HG03025 (cell line): ENCODE results near the gene PLEKHA6.

Experiments used
- ATAC-seq: cut with Tn5 transposase; IDR thresholded peaks from one replicate; pipeline ENCODE4 v1.9.1; 2021; ENCODE audit warnings: mild to moderate bottlenecking, moderate library complexity; ENCODE audit not compliant: unreplicated experiment, low FRiP score

PLEKHA6 gene

DNA sequence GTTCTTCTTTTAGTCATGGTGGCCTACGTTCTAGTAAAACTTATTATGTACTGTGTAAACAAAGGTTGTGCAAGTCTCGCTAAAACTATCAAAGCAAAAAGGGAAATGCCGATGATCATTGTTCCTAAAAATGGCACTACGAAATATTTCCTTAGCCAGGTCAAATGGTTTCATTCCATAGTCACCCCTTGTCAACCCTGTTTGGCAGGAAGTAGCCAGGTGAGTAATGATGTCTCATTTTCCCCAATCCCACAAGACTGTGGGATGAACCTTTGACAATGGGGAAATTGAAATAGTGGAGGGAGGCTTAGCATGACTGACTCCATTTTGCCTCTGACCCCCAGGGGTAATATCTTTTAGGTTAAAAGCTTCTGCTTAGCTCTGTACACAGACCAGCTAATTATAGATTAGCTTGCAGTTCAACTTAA is 188.0 kb downstream of the PLEKHA6 start:
- no peak for ATAC-seq

DNA sequence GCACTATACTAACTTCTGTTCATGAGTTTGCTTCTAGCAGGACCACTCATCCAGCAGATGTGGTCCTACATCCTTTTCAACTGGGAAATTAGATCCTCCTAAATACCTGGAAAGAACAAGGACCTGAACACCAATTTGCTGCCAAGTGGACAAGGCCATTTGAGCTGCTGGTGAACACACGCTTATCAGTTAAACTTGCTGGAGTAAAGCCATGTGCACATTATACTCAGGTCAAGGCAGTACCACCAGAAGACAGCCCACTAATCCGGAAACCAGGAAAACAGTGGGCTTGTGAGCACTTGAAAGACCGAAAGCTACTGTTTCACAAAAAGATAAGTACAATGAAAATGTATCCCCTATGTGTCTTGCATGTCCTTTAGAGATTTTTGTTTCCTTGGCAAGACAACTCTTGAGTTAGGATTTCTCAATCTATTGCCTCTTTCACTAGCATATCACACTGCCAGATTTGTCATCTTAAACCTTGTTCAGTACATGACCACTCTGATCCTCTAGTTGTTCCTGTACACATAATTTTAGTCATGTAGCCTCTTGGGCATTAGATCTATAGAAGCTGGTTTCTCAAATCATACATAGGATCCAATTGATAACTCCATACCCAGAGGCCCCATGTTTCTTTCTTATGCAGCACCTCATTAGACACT is 189.1 kb downstream of the PLEKHA6 start:
- ATAC-seq: no peak

DNA sequence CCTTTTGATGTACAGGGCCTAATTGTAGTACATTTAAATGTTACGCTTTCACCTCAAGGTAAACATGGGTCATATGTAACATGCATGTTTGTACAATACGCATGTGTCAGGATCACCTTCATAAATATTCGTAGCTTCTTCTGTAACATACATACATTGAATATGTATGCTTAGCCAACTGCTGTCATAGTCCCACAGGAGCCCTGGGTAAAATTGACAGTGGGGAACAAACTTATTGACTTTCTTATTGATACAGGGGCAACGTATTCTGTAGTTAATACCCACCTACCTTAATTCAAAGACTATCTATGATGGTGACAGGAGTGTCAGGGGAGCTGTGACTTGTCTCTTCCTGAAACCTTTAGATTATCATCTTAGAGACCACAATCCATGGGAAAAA is 189.9 kb downstream of the PLEKHA6 start:
- no peak for ATAC-seq
